Stimulated activated CD4-positive, alpha-beta T cell treated with anti-CD3 and anti-CD28 coated beads, TNF-alpha, amount 100 ng/mL, for 24 hours (primary cell): ENCODE results near the gene PDK1.
"Not testable (repeated sequence)": the region's sequence is repeated elsewhere in the genome, so short reads cannot be mapped to it uniquely, and the experiment has no call there.

Experiments used
- DNase-seq, 3 experiments: peaks; one replicate each; pipeline ENCODE4 v3.0.0-alpha.2; 2020; ENCODE audit warnings: low read depth in 3 of 3

Gene PDK1

GRCh38 chr2:172552547-172553291 lies 3.2 kb upstream of the PDK1 start:
- no peak for DNase-seq

- peak in 2 of 3 experiments; percentile 7 for DNase-seq
These were observed 1.3 kb upstream of the PDK1 start for GRCh38 chr2:172554352-172555271.

GRCh38 chr2:172555272-172555521 lies 693 bp upstream of the PDK1 start:
- DNase-seq = no peak

- peak; percentile 32 to 73 (median 44) for DNase-seq
These were observed 569 bp downstream of the PDK1 start for GRCh38 chr2:172556284-172557033.

- no peak for DNase-seq
These were observed 2.5 kb downstream of the PDK1 start for GRCh38 chr2:172558372-172558771.

GRCh38 chr2:172560721-172561120 lies 4.8 kb downstream of the PDK1 start:
- DNase-seq = no peak

GRCh38 chr2:172561270-172561669 lies 5.4 kb downstream of the PDK1 start:
- no peak for DNase-seq

- DNase-seq = no peak
These were observed 6.4 kb downstream of the PDK1 start for GRCh38 chr2:172562298-172562697.

GRCh38 chr2:172564376-172564775 lies 8.5 kb downstream of the PDK1 start:
- no peak for DNase-seq

- no peak for DNase-seq
These were observed 15.4 kb downstream of the PDK1 start for GRCh38 chr2:172571245-172571644.

GRCh38 chr2:172572981-172573380 lies 17.1 kb downstream of the PDK1 start:
- DNase-seq = no peak

GRCh38 chr2:172574965-172575364 lies 19.1 kb downstream of the PDK1 start:
- no peak for DNase-seq

GRCh38 chr2:172578054-172578453 lies 22.2 kb downstream of the PDK1 start:
- DNase-seq = no peak

- no peak for DNase-seq
These were observed 23.1 kb downstream of the PDK1 start for GRCh38 chr2:172578860-172579512.

GRCh38 chr2:172580544-172580943 lies 24.7 kb downstream of the PDK1 start:
- DNase-seq = no peak

GRCh38 chr2:172582656-172583055 lies 26.8 kb downstream of the PDK1 start:
- DNase-seq = no peak

- no peak for DNase-seq
These were observed 30.5 kb downstream of the PDK1 start for GRCh38 chr2:172586245-172586891.

GRCh38 chr2:172587231-172587630 lies 31.3 kb downstream of the PDK1 start:
- not testable (repeated sequence) for DNase-seq

GRCh38 chr2:172588931-172589330 lies 33.0 kb downstream of the PDK1 start:
- DNase-seq = no peak

GRCh38 chr2:172591386-172591785 lies 35.5 kb downstream of the PDK1 start:
- not testable (repeated sequence) for DNase-seq

- DNase-seq = not testable (repeated sequence)
These were observed 36.3 kb downstream of the PDK1 start for GRCh38 chr2:172592190-172592589.
